K562 treated with DMSO at 1 percent for 12 hours (cell line): ENCODE results near the gene RANBP3L. TPM values are rescaled to one million over a fixed set of nuclear protein-coding genes. Genes with fewer than 3 reads are reported as not detected.

Experiments
- total RNA-seq: library from RNA; unstranded; fragments of 300-600 nt; gene quantifications from 2 replicates; pipeline ENCODE4 v1.2.3, GENCODE V29; 2022; ENCODE audit not compliant: insufficient read depth

Gene RANBP3L
- not detected in 2 replicates for total RNA-seq

GRCh38 chr5:36301858-36302603 is at the start of gene RANBP3L:
TSS of gene RANBP3L (minus strand) at chr5:36301902. CDS start at chr5:36301416, 486 bp downstream.

GRCh38 chr5:36241631-36242533 is 59.8 kb downstream of the RANBP3L start, which contains the start of gene NADK2:
TSS of gene NADK2 (minus strand) at chr5:36241925. CDS start at chr5:36241798, 127 bp downstream.

Other genes with a start within 250 kb of the RANBP3L start
- not detected in 2 replicates for gene UGT3A2, start 235.0 kb downstream of the RANBP3L start, total RNA-seq
- 1.4 and 8.6 TPM in 2 replicates for gene LMBRD2, start 150.0 kb downstream of the RANBP3L start, total RNA-seq
- 14.7 and 40.3 TPM in 2 replicates for gene SKP2, start 149.8 kb downstream of the RANBP3L start, total RNA-seq
- gene NADK2, start 60.0 kb downstream of the RANBP3L start, total RNA-seq = 5.5 and 15.0 TPM in 2 replicates